WTC11 (cell line): Measurements from ENCODE around the gene REM1. TPM values are rescaled to one million over a fixed set of nuclear protein-coding genes. Genes with fewer than 3 reads are reported as not detected.

ENCODE experiments used
- total RNA-seq: library from RNA; stranded (reverse); gene quantifications from 3 replicates; pipeline ENCODE4 v1.2.3, GENCODE V29; 2021
- TF ChIP-seq, protein P1 (sequence below): sonication (generic); formaldehyde crosslinking; IDR thresholded peaks from 2 replicates; pipeline ENCODE4 v1.8.0; 2022; ENCODE audit warnings: mild to moderate bottlenecking, missing genetic modification reagents
- TF ChIP-seq, protein P2 (sequence below): fragments of 250-450 bp; sonication (Bioruptor Pico); IDR thresholded peaks from 2 replicates; pipeline ENCODE4 v1.9.0; 2021; ENCODE audit warnings: mild to moderate bottlenecking
- TF ChIP-seq, protein P3 (sequence below): sonication (generic); formaldehyde crosslinking; IDR thresholded peaks from 2 replicates; pipeline ENCODE4 v1.8.1; 2023; ENCODE audit warnings: mild to moderate bottlenecking, missing genetic modification reagents, moderate library complexity

Gene REM1
- total RNA-seq, 1 experiment from 2014 or later: not detected

DNA sequence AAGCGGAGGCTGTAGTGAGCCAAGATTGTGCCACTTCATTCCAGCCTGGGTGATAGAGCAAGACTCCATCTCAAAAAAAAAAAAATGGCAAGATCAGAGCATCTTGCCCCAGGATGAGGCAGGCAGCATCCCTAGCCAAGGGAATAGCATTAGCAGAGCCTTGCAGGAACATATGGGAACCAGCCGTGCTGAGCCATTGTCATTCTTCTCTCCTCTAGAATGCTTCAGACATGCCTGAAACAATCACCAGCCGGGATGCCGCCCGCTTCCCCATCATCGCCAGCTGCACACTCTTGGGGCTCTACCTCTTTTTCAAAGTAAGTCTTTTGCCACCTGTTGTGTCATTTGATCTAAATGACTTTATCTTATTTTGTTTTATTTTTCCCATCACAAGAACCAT is 52.2 kb downstream of the REM1 start (continued):
- TF ChIP-seq, protein P1, sequence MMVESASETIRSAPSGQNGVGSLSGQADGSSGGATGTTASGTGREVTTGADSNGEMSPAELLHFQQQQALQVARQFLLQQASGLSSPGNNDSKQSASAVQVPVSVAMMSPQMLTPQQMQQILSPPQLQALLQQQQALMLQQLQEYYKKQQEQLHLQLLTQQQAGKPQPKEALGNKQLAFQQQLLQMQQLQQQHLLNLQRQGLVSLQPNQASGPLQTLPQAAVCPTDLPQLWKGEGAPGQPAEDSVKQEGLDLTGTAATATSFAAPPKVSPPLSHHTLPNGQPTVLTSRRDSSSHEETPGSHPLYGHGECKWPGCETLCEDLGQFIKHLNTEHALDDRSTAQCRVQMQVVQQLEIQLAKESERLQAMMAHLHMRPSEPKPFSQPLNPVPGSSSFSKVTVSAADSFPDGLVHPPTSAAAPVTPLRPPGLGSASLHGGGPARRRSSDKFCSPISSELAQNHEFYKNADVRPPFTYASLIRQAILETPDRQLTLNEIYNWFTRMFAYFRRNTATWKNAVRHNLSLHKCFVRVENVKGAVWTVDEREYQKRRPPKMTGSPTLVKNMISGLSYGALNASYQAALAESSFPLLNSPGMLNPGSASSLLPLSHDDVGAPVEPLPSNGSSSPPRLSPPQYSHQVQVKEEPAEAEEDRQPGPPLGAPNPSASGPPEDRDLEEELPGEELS: no peak
- TF ChIP-seq, protein P2, sequence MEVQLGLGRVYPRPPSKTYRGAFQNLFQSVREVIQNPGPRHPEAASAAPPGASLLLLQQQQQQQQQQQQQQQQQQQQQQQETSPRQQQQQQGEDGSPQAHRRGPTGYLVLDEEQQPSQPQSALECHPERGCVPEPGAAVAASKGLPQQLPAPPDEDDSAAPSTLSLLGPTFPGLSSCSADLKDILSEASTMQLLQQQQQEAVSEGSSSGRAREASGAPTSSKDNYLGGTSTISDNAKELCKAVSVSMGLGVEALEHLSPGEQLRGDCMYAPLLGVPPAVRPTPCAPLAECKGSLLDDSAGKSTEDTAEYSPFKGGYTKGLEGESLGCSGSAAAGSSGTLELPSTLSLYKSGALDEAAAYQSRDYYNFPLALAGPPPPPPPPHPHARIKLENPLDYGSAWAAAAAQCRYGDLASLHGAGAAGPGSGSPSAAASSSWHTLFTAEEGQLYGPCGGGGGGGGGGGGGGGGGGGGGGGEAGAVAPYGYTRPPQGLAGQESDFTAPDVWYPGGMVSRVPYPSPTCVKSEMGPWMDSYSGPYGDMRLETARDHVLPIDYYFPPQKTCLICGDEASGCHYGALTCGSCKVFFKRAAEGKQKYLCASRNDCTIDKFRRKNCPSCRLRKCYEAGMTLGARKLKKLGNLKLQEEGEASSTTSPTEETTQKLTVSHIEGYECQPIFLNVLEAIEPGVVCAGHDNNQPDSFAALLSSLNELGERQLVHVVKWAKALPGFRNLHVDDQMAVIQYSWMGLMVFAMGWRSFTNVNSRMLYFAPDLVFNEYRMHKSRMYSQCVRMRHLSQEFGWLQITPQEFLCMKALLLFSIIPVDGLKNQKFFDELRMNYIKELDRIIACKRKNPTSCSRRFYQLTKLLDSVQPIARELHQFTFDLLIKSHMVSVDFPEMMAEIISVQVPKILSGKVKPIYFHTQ: no peak
- TF ChIP-seq, protein P3, sequence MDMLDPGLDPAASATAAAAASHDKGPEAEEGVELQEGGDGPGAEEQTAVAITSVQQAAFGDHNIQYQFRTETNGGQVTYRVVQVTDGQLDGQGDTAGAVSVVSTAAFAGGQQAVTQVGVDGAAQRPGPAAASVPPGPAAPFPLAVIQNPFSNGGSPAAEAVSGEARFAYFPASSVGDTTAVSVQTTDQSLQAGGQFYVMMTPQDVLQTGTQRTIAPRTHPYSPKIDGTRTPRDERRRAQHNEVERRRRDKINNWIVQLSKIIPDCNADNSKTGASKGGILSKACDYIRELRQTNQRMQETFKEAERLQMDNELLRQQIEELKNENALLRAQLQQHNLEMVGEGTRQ (CRISPR knock-in tag): no peak

Other genes with a start within 250 kb of the REM1 start
- not detected in 3 replicates for gene DEFB115, start 217.6 kb upstream of the REM1 start, total RNA-seq
- gene DEFB116, start 166.7 kb upstream of the REM1 start, total RNA-seq: not detected in 3 replicates
- not detected in 3 replicates for gene DEFB118, start 106.7 kb upstream of the REM1 start, total RNA-seq
- not detected in 3 replicates for gene DEFB119, start 84.7 kb upstream of the REM1 start, total RNA-seq
- not detected in 3 replicates for gene DEFB121, start 69.1 kb upstream of the REM1 start, total RNA-seq
- not detected in 3 replicates for gene DEFB123, start 34.7 kb upstream of the REM1 start, total RNA-seq
- not detected in 3 replicates for gene DEFB124, start 161 bp upstream of the REM1 start, total RNA-seq
- gene HM13, start 39.2 kb downstream of the REM1 start, total RNA-seq: 93.3 to 103 TPM (median 101 TPM) in 3 replicates
- gene ID1, start 130.0 kb downstream of the REM1 start, total RNA-seq: 88.8 to 158 TPM (median 149 TPM) in 3 replicates
- gene COX4I2, start 162.6 kb downstream of the REM1 start, total RNA-seq: 0.44 TPM in 1 of 3 replicates, not detected in the others
- 52.9 to 62.0 TPM (median 53.9 TPM) in 3 replicates for gene BCL2L1, start 247.6 kb downstream of the REM1 start, total RNA-seq